GM21390 (cell line): ENCODE data around the gene DNAI1.

Source experiments
- ATAC-seq: cut with Tn5 transposase; IDR thresholded peaks from one replicate; pipeline ENCODE4 v1.9.1; 2021; ENCODE audit not compliant: unreplicated experiment

DNAI1 gene

DNA sequence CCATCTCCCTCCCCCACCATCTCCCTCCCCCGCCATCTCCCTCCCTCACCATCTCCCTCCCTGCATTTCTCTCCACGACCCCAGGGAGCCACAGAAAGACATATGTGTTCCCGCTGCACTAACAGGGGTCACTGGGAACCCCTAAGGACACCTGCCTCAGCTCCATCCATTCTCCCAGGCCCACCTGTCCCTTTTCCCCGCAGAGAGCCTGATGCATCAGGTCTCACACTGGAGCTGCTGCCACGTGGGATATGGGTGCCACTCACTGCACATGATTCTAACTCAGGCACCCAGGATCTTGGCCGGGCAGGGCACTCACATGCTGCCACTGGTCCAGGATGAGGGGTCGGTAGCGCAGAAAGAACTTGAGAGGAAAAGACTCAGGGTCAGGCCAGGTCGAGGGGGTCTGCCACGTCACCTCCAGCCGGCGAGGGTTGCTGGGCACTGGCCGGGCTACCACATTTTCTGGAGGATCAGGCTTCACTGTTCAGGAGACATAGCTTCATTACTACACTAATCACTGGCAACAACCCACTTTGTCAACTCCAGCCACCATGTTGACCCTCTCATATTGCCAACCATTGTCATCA, 97.4 kb downstream of the DNAI1 start:
- ATAC-seq = no peak

GRCh38 chr9:34556949-34557348, 98.3 kb downstream of the DNAI1 start:
- ATAC-seq = no peak

DNA sequence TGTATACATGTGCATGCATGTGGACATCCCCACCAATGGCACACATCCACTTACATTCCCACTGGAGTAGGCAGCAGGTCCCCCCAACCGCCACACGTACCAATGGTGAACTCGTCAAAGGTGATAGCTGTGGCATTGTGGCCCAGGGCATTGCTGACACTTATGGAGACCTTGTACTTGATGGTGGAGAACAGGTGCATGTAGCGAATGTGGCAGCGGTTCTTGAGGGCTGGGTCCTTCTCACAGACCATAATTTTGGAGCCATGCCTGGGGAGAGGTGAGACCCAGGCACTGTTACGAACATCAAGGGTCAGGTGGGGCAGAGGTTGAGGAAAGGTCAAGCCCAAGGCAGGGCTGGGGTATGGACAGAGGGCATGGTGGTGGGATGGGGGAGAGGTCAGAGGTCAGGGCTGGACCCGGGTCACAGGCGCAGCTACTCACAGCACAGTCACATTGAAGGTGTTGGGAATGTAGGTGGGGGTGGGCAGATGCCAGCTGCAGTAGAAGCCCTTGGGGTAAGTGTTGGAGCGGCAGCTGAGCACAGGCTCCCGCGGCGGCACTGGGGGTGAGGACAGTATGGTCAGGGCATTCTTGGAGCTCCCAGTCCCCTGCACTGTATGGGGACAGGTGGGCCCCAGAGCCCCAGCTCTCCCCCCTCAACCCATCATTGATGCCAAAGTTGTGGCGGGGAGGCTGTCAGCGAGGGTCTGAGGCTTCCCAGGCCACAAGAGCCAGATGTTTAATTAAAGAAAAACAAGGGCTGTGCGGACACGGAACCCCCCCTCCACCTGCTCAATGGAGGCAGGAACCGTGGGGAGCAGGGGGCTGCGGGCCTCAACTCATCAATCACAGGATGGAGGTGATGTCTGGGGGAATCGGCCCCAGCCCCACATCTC, 99.1 kb downstream of the DNAI1 start:
- no peak for ATAC-seq

GRCh38 chr9:34558364-34558763, 99.8 kb downstream of the DNAI1 start:
- ATAC-seq = no peak

- no peak for ATAC-seq
These were observed 100.5 kb downstream of the DNAI1 start for GRCh38 chr9:34558919-34559623.

GRCh38 chr9:34559624-34560455, 101.2 kb downstream of the DNAI1 start:
- no peak for ATAC-seq

GRCh38 chr9:34560599-34561214, 102.1 kb downstream of the DNAI1 start:
- ATAC-seq = no peak

DNA sequence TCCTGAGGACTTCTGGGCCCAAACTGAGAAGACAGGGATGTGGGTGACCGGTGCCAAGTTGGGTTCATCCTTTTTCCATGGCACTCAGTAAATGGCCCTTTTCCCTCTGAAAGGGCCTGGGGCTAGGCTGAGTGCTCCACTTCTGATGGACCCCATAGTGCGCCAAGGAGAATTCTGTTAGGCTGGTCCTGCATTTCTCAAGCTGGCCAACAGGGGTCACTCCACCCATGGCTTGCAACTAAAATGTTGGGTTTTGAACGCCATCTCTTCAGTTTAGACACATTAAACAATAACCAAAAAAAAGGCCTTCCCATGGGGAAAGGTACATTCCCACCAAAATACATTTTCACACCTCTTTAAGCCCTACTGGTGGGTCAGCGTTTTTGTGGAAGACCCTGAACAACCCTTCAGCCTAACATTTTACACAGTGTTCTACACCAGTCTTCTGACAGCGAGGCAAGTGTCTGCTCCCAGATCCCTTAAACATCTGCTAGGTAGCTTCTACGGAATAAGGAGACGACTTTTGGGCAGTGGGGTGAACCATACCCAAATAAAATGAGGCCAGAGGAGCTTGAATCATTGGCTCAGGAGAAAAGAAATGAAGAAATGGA, 103.6 kb downstream of the DNAI1 start:
- no peak for ATAC-seq

GRCh38 chr9:34563262-34563661, 104.7 kb downstream of the DNAI1 start:
- no peak for ATAC-seq

DNA sequence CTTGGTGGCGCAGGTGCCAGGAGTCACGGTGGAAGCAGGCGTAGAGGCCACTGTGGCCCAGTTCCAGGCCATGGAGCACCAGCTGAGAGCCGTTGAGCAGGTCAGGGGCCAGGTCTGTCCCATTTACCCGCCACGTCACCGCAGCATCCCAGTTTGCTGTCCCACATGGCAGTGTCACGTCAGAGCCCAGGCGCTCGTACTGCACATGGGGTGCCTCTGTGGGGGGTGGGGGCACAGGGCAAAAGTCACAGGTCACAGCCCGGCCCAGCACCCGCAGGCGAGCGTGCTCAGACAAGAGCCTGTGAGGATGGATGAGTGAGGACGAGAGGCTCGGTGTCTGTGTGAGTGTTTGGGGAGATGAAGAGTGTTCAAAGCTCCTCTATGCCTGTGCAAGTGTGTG, 106.0 kb downstream of the DNAI1 start:
- no peak for ATAC-seq

DNA sequence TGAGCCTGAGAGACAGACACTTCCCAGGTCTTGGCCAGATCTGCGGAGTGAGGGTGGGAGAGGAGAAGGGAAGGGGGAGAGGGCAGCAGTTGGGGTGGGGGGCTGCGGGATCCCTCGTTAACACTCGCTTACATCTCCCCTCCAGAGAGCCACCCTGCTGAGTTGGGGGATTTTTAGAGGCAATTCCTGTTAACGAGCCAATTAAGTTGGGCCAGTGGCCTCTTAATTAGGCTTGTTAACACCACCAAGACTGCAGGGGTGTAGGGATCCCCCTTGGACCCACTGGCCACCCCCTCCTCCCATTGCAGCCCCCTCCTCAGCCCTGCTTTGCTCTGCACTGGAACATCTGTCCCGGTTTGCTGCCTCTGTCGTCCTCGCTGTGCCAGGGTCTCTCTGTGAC, 107.3 kb downstream of the DNAI1 start:
- no peak for ATAC-seq

DNA sequence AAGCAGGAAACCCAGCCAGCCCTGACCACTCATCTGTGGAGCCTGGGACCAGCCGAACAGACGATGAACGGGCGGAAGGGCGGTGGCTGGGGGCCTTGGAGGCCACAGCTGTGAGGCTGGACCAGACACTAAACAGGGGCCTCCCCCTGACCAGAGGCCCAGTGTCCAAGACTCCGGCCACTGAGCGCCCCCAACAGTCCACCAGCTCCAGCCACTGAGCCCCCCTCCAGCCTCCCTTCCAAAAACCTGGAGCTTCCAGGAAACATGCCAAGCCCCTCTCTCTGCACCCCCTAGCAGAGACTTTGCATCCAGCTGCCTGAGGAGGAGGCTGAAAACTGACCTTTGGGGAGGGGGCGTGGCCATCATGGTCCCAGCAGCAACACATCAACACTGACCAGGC, 107.7 kb downstream of the DNAI1 start:
- no peak for ATAC-seq

GRCh38 chr9:34566972-34567371, 108.4 kb downstream of the DNAI1 start:
- no peak for ATAC-seq

DNA sequence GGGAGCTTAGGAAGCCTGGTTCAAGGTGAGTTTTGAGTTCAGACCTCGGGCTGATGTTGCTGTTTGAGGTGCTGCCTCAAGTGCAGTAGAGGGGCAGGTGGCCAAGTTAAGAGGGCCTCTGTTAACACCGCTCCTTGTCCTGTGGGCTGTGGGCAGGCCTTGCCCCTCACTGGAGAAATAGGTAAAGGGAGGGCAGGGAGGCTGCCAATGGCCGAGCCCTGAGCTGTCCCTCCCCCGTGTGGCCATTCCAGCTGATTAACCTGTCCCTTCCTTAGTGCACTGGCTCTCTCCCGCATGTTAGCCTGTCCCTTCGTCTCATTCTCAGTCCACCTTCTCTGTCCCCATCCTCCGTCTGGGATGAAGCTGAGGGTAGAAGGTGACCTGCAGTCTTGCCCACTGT, 109.5 kb downstream of the DNAI1 start:
- ATAC-seq = no peak

- no peak for ATAC-seq
These were observed 110.2 kb downstream of the DNAI1 start for GRCh38 chr9:34568774-34569173.

DNA sequence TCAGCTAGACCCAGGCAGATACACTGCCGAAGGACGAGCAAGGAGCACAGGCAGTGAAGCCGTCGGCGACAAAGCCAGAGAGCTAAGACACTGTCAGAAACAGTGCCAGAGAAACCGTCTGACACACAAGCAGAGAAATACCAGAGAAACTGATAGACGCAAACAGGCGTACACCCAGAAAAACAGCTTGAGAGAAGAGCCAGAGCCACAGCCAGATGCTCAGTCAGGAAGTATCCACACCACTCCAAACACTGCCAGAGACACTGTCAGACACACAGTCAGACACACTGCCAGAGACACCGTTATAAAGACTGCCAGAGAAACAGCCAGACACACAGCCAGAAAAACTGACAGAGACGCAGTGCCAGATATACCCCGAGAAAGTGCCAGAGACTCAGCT, 111.8 kb downstream of the DNAI1 start:
- no peak for ATAC-seq
